ENCODE data around the gene GRAMD1B. TPM values are rescaled to one million over a fixed set of nuclear protein-coding genes. Genes with fewer than 3 reads are reported as not detected.

Gene GRAMD1B
- total and polyA plus RNA-seq, 4 donors, result 28.7 to 51.5 (median 45.9) TPM

DNA sequence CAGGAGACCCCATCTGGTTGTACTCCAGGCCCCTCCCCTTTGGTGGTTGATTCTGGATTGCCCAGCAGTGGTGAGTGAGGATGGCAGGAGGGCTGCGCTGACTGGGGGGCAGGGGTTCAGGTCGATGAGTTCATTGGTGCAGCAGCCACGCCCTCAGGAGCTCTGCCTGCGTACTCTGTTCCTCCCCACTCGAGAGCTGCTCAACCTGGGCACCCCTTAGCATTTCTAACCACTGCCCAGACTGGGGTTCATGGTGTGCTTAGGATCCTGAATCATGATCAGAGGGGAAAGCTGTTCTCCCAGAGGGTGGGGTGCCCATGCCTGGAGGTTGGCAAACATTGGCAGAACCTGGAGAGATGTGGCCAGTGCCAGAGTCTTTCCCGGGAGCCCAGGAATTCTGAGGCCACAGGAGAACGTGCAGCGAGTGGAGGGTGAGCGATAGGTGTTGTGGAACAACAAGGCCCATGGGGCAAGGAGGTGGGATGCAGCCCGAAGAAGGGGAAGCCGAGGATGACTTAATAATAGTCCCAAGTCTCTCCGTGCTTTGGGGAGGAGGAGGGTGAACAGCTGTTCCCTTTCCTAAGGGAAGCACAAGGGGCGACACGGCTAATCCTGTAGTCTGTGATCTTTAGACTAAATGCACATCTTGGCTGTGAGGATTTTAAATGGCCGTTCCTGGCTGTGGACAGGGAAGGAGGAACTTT is 148.9 kb downstream of the GRAMD1B start:
- 81% methylated on average over 10 of the region's 15 CpGs for WGBS (ENCODE audit: insufficient coverage)

DNA sequence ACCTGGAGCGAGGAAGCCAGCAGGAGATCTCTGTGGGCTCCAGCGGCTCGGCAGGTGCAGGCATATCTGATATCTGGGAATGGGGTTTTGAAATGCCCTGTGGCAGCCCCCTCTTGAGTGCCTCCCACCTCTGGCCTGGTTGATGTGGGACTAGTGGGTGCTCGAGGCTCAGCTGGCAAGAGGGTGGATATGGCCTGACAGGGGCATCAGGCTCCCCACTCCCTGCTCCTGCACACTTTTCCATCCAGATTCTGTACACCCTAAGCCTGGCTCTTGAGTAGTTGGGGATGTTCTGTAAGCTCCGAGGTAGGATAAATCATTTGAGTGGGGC is 149.4 kb downstream of the GRAMD1B start:
- Histone ChIP-seq H3K27ac (ENCODE audit: low read depth, low read length) (no peak overlapping the region), H3K4me3 (ENCODE audit: low read depth, low read length) (no peak overlapping the region), H3K4me1 (ENCODE audit: control insufficient read depth, insufficient read depth, low read length) (peaks cover 42% of the 10 kb centered on the region), H3K36me3 (ENCODE audit: control insufficient read depth, insufficient read depth, low read length) (peaks cover 70% of the 10 kb centered on the region), H3K9me3 (ENCODE audit: control insufficient read depth, insufficient read depth, low read length) (no peaks in the 10 kb centered on the region), H3K27me3 (ENCODE audit: control insufficient read depth, insufficient read depth, low read length) (no peaks in the 10 kb centered on the region)
- 95% methylated on average over 3 of the region's 5 CpGs for WGBS (ENCODE audit: insufficient coverage)
- DNase-seq (ENCODE audit: low read depth in 4 of 6, low spot score in 6 of 6), result no peak

More for the DNA sequence above, 148.9 kb downstream of the GRAMD1B start:
- no peak overlapping the region for H3K27ac ChIP-seq (ENCODE audit: low read depth, low read length)
- peaks cover 66% of the 10 kb centered on the region for H3K36me3 ChIP-seq (ENCODE audit: control insufficient read depth, insufficient read depth, low read length)
- no peak overlapping the region for H3K4me3 ChIP-seq (ENCODE audit: low read depth, low read length)
- no peaks in the 10 kb centered on the region for H3K9me3 ChIP-seq (ENCODE audit: control insufficient read depth, insufficient read depth, low read length)
- no peaks in the 10 kb centered on the region for H3K27me3 ChIP-seq (ENCODE audit: control insufficient read depth, insufficient read depth, low read length)
- peaks cover 42% of the 10 kb centered on the region for H3K4me1 ChIP-seq (ENCODE audit: control insufficient read depth, insufficient read depth, low read length)
- no peak for DNase-seq (ENCODE audit: low read depth in 4 of 6, low spot score in 6 of 6)

DNA sequence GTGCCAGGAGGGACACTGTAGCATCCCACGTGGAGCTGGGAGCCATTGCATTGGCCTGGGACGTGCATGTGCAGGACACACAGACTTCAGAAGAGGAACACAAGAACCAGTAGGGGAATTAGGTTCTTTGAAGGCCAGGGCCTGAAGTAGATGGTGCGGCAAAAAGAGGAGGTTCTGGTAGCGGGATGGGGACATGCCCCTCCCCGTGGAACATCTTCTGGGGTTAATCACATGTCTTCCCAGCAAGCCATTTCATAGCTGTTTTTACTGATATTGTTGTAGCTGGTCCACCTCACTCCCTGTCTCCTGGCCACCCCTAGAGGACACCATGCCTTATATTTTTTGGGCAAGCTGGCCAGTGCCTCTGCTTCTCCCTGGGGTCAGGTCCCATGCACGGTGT is 150.1 kb downstream of the GRAMD1B start:
- H3K36me3 ChIP-seq (ENCODE audit: control insufficient read depth, insufficient read depth, low read length), result peaks cover 77% of the 10 kb centered on the region
- peaks cover 45% of the 10 kb centered on the region for H3K4me1 ChIP-seq (ENCODE audit: control insufficient read depth, insufficient read depth, low read length)
- DNase-seq (ENCODE audit: low read depth in 4 of 6, low spot score in 6 of 6), result no peak
- no peak overlapping the region for H3K27ac ChIP-seq (ENCODE audit: low read depth, low read length)
- H3K27me3 ChIP-seq (ENCODE audit: control insufficient read depth, insufficient read depth, low read length), result no peaks in the 10 kb centered on the region
- 88% methylated on average over 6 of the region's 6 CpGs for WGBS (ENCODE audit: insufficient coverage)
- H3K4me3 ChIP-seq (ENCODE audit: low read depth, low read length), result no peak overlapping the region
- H3K9me3 ChIP-seq (ENCODE audit: control insufficient read depth, insufficient read depth, low read length), result no peaks in the 10 kb centered on the region

DNA sequence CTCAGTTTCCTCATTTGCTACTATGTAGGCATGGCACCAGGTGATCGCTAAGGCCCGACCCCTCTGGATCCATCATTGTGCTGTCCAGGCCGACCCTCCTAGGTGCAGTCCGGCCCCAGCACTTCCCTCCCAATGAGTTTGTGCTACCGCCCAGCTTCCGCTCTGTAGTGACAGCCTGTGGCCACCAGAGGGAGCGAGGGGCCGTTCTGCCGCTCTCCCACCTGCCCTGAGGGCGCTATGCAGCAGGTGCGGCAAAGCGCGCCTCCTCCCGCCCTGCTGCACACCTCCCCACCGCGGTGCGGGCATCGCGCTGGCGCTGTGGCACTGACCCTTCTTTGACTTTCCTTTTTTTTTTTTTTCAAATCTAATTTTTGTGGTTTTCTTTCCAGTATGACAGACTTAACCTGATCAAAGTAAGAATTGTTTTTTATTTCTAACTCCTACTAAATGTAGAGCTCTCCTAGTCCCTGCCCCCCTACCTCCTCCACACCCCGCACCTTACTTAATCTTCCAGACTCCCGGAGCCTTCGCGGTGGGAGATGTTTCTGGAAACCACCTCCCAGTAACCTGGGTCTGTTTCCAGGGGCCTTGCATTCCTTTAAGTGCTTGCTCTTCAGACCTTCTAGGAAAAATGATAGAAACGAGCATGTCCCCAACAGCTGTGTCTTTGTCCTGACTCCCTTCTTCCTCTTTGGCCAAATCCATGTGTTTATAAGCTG is 150.6 kb downstream of the GRAMD1B start:
- H3K9me3 ChIP-seq (ENCODE audit: control insufficient read depth, insufficient read depth, low read length), result no peaks in the 10 kb centered on the region
- no peaks in the 10 kb centered on the region for H3K27me3 ChIP-seq (ENCODE audit: control insufficient read depth, insufficient read depth, low read length)
- peaks cover 45% of the 10 kb centered on the region for H3K4me1 ChIP-seq (ENCODE audit: control insufficient read depth, insufficient read depth, low read length)
- H3K27ac ChIP-seq (ENCODE audit: low read depth, low read length), result no peak overlapping the region
- DNase-seq (ENCODE audit: low read depth in 4 of 6, low spot score in 6 of 6), result peak in 2 of 6 donors; percentile 66 to 85
- H3K4me3 ChIP-seq (ENCODE audit: low read depth, low read length), result no peak overlapping the region
- H3K36me3 ChIP-seq (ENCODE audit: control insufficient read depth, insufficient read depth, low read length), result peaks cover 83% of the 10 kb centered on the region
- 9% methylated on average over 21 of the region's 25 CpGs for WGBS (ENCODE audit: insufficient coverage)

DNA sequence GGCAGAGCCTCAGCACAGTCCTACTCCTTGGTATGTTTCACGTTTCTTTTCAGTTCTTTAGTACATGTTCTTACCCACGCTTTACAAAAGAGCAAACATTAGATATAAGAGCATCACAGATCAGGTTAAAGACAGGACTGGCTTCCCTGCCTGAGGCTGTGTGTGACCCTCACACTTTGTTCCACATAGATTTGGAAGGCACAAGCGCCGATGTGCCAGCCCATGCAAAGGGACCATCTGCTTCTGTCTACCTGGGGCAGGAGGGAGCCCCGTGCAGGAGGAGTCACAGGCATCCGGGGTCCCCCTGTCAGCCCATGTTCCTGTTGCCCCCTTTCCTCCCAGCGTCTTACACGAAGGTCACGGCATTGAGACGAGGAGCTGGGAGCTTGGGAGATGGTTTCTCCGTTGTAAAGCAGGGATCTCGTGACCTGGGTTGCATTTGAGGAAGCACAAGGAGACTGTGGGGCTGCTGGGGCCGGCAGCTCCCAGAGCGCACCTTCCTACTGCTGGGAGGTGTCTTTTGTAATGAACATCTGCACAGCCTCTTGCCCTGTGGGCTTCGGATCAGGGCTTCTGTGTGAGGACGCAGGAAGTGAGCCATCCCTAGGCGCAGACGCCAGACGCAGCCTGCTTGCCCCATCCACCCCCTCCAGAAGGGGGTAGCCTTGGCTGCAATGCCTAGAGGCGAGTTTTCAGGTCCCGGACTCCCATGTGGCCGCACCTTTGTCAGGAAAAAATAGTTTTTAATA is 151.8 kb downstream of the GRAMD1B start:
- no peaks in the 10 kb centered on the region for H3K27me3 ChIP-seq (ENCODE audit: control insufficient read depth, insufficient read depth, low read length)
- H3K36me3 ChIP-seq (ENCODE audit: control insufficient read depth, insufficient read depth, low read length), result peaks cover 94% of the 10 kb centered on the region
- H3K27ac ChIP-seq (ENCODE audit: low read depth, low read length), result no peak overlapping the region
- no peak overlapping the region for H3K4me3 ChIP-seq (ENCODE audit: low read depth, low read length)
- no peaks in the 10 kb centered on the region for H3K9me3 ChIP-seq (ENCODE audit: control insufficient read depth, insufficient read depth, low read length)
- peaks cover 35% of the 10 kb centered on the region for H3K4me1 ChIP-seq (ENCODE audit: control insufficient read depth, insufficient read depth, low read length)
- no peak for DNase-seq (ENCODE audit: low read depth in 4 of 6, low spot score in 6 of 6)
- WGBS (ENCODE audit: insufficient coverage), result 85% methylated on average over 12 of the region's 22 CpGs

DNA sequence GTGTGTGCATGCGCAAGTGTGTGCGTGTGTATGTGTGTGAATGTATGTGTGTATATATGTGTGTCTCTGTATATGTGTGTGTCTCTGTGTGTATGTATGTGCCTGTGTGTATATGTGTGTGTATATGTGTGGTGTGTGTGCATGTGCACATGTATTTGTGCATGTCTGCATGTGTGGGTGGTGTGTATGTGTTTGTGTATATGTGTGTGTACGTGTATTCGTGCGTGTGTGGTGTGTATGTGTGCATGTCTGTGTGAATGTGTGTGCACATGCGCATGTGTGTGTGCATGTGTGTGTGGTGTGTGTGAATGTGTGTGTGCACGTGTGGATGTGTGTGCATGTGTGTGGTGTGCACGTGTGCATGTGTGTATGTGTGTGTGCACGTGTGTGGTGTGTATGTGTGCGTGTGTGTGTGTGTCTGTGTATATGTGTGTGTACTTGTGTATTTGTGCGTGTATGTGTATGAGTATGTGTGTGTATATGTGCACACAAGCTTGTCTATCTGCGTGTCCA is 153.0 kb downstream of the GRAMD1B start:
- peaks cover 25% of the 10 kb centered on the region for H3K4me1 ChIP-seq (ENCODE audit: control insufficient read depth, insufficient read depth, low read length)
- H3K4me3 ChIP-seq (ENCODE audit: low read depth, low read length), result no peak overlapping the region
- H3K9me3 ChIP-seq (ENCODE audit: control insufficient read depth, insufficient read depth, low read length), result no peaks in the 10 kb centered on the region
- WGBS (ENCODE audit: insufficient coverage), result 95% methylated on average over 12 of the region's 12 CpGs
- DNase-seq (ENCODE audit: low read depth in 4 of 6, low spot score in 6 of 6), result no peak
- no peaks in the 10 kb centered on the region for H3K27me3 ChIP-seq (ENCODE audit: control insufficient read depth, insufficient read depth, low read length)
- H3K36me3 ChIP-seq (ENCODE audit: control insufficient read depth, insufficient read depth, low read length), result peaks cover 95% of the 10 kb centered on the region
- no peak overlapping the region for H3K27ac ChIP-seq (ENCODE audit: low read depth, low read length)

DNA sequence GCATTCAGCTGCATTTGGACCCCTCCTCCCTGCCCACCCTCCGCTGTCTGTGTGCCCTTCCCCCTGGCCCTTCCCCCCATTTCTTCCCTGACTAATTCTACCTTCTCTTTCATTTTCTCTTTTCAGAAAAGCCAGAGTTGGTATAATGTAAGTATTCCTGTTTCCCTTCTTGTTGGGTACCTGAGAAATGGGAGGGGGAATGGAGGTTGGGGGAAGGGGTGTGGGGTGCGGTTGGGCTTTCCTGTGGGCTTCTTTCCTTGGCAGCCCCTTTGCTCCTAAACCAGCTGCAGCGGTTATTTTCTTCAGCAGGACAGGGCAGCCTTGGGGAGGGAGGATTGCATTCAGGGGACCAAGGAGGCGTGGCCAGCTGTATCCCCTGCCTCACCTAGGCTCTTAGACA is 154.1 kb downstream of the GRAMD1B start:
- Histone ChIP-seq H3K4me3 (ENCODE audit: low read depth, low read length) (no peak overlapping the region), H3K36me3 (ENCODE audit: control insufficient read depth, insufficient read depth, low read length) (peaks cover 89% of the 10 kb centered on the region), H3K27ac (ENCODE audit: low read depth, low read length) (no peak overlapping the region), H3K9me3 (ENCODE audit: control insufficient read depth, insufficient read depth, low read length) (no peaks in the 10 kb centered on the region), H3K27me3 (ENCODE audit: control insufficient read depth, insufficient read depth, low read length) (no peaks in the 10 kb centered on the region), H3K4me1 (ENCODE audit: control insufficient read depth, insufficient read depth, low read length) (peaks cover 16% of the 10 kb centered on the region)
- DNase-seq (ENCODE audit: low read depth in 4 of 6, low spot score in 6 of 6), result no peak
- WGBS (ENCODE audit: insufficient coverage), result 93% methylated on average over 3 of the region's 4 CpGs

DNA sequence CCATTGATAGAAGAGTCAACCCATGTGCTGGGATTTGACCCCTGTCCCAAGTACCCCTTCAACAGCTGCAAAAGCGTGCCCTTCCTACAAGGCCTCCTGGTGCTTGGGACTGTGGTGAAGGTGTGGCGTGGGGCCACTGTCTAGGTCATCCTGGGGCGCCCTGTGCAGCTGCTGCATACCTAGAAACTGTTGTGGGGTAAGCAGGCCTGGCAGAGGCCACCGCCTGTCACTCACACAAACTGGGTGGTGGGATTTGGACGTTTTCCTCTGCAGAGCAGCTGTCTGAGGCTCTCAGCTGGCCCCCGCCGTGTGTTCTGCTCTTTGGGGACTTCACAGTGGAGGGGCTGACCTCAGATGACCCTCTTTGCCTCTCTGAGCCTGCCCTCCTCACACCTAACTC is 154.7 kb downstream of the GRAMD1B start:
- Histone ChIP-seq H3K27ac (ENCODE audit: low read depth, low read length) (no peak overlapping the region), H3K27me3 (ENCODE audit: control insufficient read depth, insufficient read depth, low read length) (no peaks in the 10 kb centered on the region), H3K4me1 (ENCODE audit: control insufficient read depth, insufficient read depth, low read length) (peaks cover 16% of the 10 kb centered on the region), H3K9me3 (ENCODE audit: control insufficient read depth, insufficient read depth, low read length) (no peaks in the 10 kb centered on the region), H3K4me3 (ENCODE audit: low read depth, low read length) (no peak overlapping the region), H3K36me3 (ENCODE audit: control insufficient read depth, insufficient read depth, low read length) (peaks cover 86% of the 10 kb centered on the region)
- no peak for DNase-seq (ENCODE audit: low read depth in 4 of 6, low spot score in 6 of 6)
- WGBS (ENCODE audit: insufficient coverage), result 69% methylated on average over 6 of the region's 7 CpGs

DNA sequence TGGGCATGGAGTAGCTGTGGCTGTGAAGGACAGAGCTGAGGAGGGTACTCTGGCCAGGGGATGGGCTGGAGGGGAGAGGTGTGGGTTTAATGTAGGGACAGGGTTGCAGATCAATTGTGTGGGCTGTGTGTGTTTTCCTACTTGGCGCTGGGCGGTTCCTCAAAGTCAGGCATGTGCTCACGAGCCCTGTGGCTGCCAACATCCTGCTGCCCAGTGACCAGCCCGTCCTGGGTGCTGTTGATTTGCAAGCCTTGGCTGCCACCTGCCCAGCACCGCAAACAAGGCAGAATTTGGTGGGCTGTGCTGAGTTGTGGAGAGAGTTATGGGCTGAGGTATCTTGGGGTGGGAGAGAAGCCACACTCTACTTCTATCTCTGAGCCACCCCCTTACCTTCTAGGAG is 155.1 kb downstream of the GRAMD1B start:
- no peak overlapping the region for H3K27ac ChIP-seq (ENCODE audit: low read depth, low read length)
- peaks cover 86% of the 10 kb centered on the region for H3K36me3 ChIP-seq (ENCODE audit: control insufficient read depth, insufficient read depth, low read length)
- WGBS (ENCODE audit: insufficient coverage), result 61% methylated on average over 4 of the region's 5 CpGs

More for the DNA sequence above, 155.1 kb downstream of the GRAMD1B start:
- no peak overlapping the region for H3K4me3 ChIP-seq (ENCODE audit: low read depth, low read length)
- no peaks in the 10 kb centered on the region for H3K27me3 ChIP-seq (ENCODE audit: control insufficient read depth, insufficient read depth, low read length)
- DNase-seq (ENCODE audit: low read depth in 4 of 6, low spot score in 6 of 6), result no peak
- H3K9me3 ChIP-seq (ENCODE audit: control insufficient read depth, insufficient read depth, low read length), result no peaks in the 10 kb centered on the region
- H3K4me1 ChIP-seq (ENCODE audit: control insufficient read depth, insufficient read depth, low read length), result peaks cover 14% of the 10 kb centered on the region
